Measurements from ENCODE around the gene PAQR9. TPM values are rescaled to one million over a fixed set of nuclear protein-coding genes. Genes with fewer than 3 reads are reported as not detected.
A peak's percentile ranks its signal among the peaks of the same experiment; 100 is the strongest.

The PAQR9 gene
- total and polyA plus RNA-seq, 2 of the 13 experiments (the other 11 are each of a cell fraction or from before 2014, with no cell fraction given) = 3.7 to 10.3 TPM

DNA sequence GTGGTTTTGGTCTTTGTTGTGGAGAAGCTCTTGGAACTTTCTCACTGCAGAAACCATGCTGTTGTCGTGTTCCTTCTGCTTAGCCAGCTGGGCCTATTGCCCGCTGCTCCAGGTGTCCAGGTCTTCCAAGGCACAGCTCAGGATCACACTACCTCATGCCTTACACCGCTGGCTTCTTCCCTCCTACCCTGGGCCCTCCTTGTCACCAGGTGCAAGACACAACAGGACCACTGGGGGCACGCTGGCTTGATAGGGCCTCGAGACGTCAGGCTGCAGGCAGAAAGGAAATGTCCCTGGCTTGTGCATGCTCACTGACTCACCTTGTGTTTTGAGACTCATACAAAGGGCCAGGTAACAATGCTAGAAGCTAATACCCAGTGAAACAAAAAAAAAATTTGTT lies 32.3 kb downstream of the PAQR9 start (continued):
- TF ChIP-seq, protein P1, sequence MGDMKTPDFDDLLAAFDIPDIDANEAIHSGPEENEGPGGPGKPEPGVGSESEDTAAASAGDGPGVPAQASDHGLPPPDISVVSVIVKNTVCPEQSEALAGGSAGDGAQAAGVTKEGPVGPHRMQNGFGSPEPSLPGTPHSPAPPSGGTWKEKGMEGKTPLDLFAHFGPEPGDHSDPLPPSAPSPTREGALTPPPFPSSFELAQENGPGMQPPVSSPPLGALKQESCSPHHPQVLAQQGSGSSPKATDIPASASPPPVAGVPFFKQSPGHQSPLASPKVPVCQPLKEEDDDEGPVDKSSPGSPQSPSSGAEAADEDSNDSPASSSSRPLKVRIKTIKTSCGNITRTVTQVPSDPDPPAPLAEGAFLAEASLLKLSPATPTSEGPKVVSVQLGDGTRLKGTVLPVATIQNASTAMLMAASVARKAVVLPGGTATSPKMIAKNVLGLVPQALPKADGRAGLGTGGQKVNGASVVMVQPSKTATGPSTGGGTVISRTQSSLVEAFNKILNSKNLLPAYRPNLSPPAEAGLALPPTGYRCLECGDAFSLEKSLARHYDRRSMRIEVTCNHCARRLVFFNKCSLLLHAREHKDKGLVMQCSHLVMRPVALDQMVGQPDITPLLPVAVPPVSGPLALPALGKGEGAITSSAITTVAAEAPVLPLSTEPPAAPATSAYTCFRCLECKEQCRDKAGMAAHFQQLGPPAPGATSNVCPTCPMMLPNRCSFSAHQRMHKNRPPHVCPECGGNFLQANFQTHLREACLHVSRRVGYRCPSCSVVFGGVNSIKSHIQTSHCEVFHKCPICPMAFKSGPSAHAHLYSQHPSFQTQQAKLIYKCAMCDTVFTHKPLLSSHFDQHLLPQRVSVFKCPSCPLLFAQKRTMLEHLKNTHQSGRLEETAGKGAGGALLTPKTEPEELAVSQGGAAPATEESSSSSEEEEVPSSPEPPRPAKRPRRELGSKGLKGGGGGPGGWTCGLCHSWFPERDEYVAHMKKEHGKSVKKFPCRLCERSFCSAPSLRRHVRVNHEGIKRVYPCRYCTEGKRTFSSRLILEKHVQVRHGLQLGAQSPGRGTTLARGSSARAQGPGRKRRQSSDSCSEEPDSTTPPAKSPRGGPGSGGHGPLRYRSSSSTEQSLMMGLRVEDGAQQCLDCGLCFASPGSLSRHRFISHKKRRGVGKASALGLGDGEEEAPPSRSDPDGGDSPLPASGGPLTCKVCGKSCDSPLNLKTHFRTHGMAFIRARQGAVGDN (CRISPR knock-in tag; IDR thresholded peaks at IDR 0.05) = peak; percentile 71
- TF ChIP-seq SMC3 (IDR thresholded peaks at IDR 0.05; ENCODE audit: low read length) = 0 out of 2 replicates have a peak, but pooled peaks have one; percentile 34
- TF ChIP-seq, protein P2, sequence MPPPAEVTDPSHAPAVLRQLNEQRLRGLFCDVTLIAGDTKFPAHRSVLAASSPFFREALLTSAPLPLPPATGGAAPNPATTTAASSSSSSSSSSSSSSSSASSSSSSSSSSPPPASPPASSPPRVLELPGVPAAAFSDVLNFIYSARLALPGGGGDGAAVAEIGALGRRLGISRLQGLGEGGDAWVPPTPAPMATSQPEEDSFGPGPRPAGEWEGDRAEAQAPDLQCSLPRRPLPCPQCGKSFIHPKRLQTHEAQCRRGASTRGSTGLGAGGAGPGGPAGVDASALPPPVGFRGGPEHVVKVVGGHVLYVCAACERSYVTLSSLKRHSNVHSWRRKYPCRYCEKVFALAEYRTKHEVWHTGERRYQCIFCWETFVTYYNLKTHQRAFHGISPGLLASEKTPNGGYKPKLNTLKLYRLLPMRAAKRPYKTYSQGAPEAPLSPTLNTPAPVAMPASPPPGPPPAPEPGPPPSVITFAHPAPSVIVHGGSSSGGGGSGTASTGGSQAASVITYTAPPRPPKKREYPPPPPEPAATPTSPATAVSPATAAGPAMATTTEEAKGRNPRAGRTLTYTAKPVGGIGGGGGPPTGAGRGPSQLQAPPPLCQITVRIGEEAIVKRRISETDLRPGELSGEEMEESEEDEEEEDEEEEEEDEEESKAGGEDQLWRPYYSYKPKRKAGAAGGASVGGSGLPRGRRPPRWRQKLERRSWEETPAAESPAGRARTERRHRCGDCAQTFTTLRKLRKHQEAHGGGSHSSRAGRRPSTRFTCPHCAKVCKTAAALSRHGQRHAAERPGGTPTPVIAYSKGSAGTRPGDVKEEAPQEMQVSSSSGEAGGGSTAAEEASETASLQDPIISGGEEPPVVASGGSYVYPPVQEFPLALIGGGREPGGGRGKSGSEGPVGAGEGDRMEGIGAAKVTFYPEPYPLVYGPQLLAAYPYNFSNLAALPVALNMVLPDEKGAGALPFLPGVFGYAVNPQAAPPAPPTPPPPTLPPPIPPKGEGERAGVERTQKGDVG (CRISPR knock-in tag; IDR thresholded peaks at IDR 0.05; ENCODE audit: borderline replicate concordance) = peak; percentile 64; the same call in 1 of the 2 replicates
- 0 out of 2 replicates have a peak, but pooled peaks have one; percentile 27 for TF ChIP-seq KDM2A (CRISPR knock-in tag; IDR thresholded peaks at IDR 0.05; ENCODE audit: borderline replicate concordance, low read depth)
- TF ChIP-seq ELF4 (CRISPR knock-in tag; IDR thresholded peaks at IDR 0.05; ENCODE audit: borderline replicate concordance) = no peak
- no peak for TF ChIP-seq ZNF180 (CRISPR knock-in tag; IDR thresholded peaks at IDR 0.05; ENCODE audit: borderline replicate concordance, low read depth)
- peak; percentile 39 for TF ChIP-seq STAG1 (CRISPR knock-in tag; IDR thresholded peaks at IDR 0.05)
- TF ChIP-seq, protein P3, sequence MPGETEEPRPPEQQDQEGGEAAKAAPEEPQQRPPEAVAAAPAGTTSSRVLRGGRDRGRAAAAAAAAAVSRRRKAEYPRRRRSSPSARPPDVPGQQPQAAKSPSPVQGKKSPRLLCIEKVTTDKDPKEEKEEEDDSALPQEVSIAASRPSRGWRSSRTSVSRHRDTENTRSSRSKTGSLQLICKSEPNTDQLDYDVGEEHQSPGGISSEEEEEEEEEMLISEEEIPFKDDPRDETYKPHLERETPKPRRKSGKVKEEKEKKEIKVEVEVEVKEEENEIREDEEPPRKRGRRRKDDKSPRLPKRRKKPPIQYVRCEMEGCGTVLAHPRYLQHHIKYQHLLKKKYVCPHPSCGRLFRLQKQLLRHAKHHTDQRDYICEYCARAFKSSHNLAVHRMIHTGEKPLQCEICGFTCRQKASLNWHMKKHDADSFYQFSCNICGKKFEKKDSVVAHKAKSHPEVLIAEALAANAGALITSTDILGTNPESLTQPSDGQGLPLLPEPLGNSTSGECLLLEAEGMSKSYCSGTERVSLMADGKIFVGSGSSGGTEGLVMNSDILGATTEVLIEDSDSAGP (CRISPR knock-in tag; IDR thresholded peaks at IDR 0.05; ENCODE audit: borderline replicate concordance) = peak; percentile 29; the same call in 1 of the 2 replicates
- peak; percentile 32; the same call in 1 of the 2 replicates for TF ChIP-seq ZNF605 (CRISPR knock-in tag; IDR thresholded peaks at IDR 0.05)
- TF ChIP-seq POGZ (CRISPR knock-in tag; IDR thresholded peaks at IDR 0.05) = peak; percentile 39; the same call in 1 of the 2 replicates
- no peak for TF ChIP-seq NFYB (CRISPR knock-in tag; IDR thresholded peaks at IDR 0.05)
- TF ChIP-seq, protein P4, sequence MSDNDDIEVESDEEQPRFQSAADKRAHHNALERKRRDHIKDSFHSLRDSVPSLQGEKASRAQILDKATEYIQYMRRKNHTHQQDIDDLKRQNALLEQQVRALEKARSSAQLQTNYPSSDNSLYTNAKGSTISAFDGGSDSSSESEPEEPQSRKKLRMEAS (IDR thresholded peaks at IDR 0.05) = peak; percentile 37; the same call in 1 of the 2 replicates
- 0 out of 2 replicates have a peak, but pooled peaks have one; percentile 27 for TF ChIP-seq FOSL2 (CRISPR knock-in tag; IDR thresholded peaks at IDR 0.05)
- peak; percentile 52; the same call in 1 of the 2 replicates for TF ChIP-seq SALL1 (CRISPR knock-in tag; IDR thresholded peaks at IDR 0.05)
- peak; percentile 57; the same call in 1 of the 2 replicates for TF ChIP-seq ZBTB38 (CRISPR knock-in tag; IDR thresholded peaks at IDR 0.05)
- peak; percentile 62 for TF ChIP-seq ZMYM4 (CRISPR knock-in tag; IDR thresholded peaks at IDR 0.05)
- peak; percentile 38 for TF ChIP-seq XRCC5 (optimal IDR thresholded peaks at IDR 0.05; ENCODE audit: low read length)
